HEK293 (cell line): ENCODE results near the gene TMEM259.

ENCODE experiments used
- ATF2 ChIP-seq: fragments of 450-650 bp; formaldehyde crosslinking; IDR thresholded peaks from 2 replicates; pipeline ENCODE4 v1.5.1; 2016; ENCODE audit warnings: missing biosample characterization, missing genetic modification characterization, low read depth
- KLF16 ChIP-seq: fragments of 450-650 bp; formaldehyde crosslinking; IDR thresholded peaks from 2 replicates; pipeline ENCODE4 v1.5.1; 2017; ENCODE audit warnings: missing biosample characterization, missing genetic modification characterization
- OSR2 ChIP-seq: fragments of 450-650 bp; formaldehyde crosslinking; IDR thresholded peaks from 2 replicates; pipeline ENCODE4 v1.5.1; 2016; ENCODE audit warnings: missing biosample characterization, missing genetic modification characterization
- PRDM1 ChIP-seq: fragments of 450-650 bp; formaldehyde crosslinking; IDR thresholded peaks from 2 replicates; pipeline ENCODE4; 2016; ENCODE audit warnings: missing biosample characterization, missing genetic modification characterization
- SP3 ChIP-seq: fragments of 450-650 bp; formaldehyde crosslinking; IDR thresholded peaks from 2 replicates; pipeline ENCODE4 v1.5.1; 2016; ENCODE audit warnings: missing biosample characterization, missing genetic modification characterization
- YY2 ChIP-seq: fragments of 450-650 bp; formaldehyde crosslinking; IDR thresholded peaks from 2 replicates; pipeline ENCODE4 v1.5.1; 2016; ENCODE audit warnings: missing biosample characterization, missing genetic modification characterization
- ZBTB6 ChIP-seq: fragments of 450-650 bp; formaldehyde crosslinking; IDR thresholded peaks from 2 replicates; pipeline ENCODE4 v1.5.1; 2017; ENCODE audit warnings: missing biosample characterization, missing genetic modification characterization
- ZBTB7A ChIP-seq: fragments of 450-650 bp; formaldehyde crosslinking; IDR thresholded peaks from 2 replicates; pipeline ENCODE4 v1.5.1; 2016; ENCODE audit warnings: low read depth, missing biosample characterization, missing genetic modification characterization
- ZNF112 ChIP-seq: fragments of 450-650 bp; formaldehyde crosslinking; IDR thresholded peaks from 2 replicates; pipeline ENCODE4 v1.5.0; 2017; ENCODE audit warnings: missing biosample characterization, missing genetic modification characterization
- ZNF239 ChIP-seq: fragments of 450-650 bp; formaldehyde crosslinking; IDR thresholded peaks from 2 replicates; pipeline ENCODE4 v1.5.1; 2016; ENCODE audit warnings: missing biosample characterization, missing genetic modification characterization
- ZNF24 ChIP-seq: fragments of 450-650 bp; formaldehyde crosslinking; IDR thresholded peaks from 2 replicates; pipeline ENCODE4 v1.5.1; 2016; ENCODE audit warnings: missing biosample characterization, missing genetic modification characterization
- ZNF391 ChIP-seq: fragments of 450-650 bp; formaldehyde crosslinking; IDR thresholded peaks from 2 replicates; pipeline ENCODE4 v1.5.1; 2016; ENCODE audit warnings: low read depth, missing biosample characterization, missing genetic modification characterization, borderline replicate concordance
- ZNF501 ChIP-seq: fragments of 450-650 bp; formaldehyde crosslinking; IDR thresholded peaks from 2 replicates; pipeline ENCODE4 v1.5.1; 2016; ENCODE audit warnings: missing biosample characterization, missing genetic modification characterization
- ZNF514 ChIP-seq: fragments of 450-650 bp; formaldehyde crosslinking; IDR thresholded peaks from 2 replicates; pipeline ENCODE4 v1.5.1; 2016; ENCODE audit warnings: missing biosample characterization, missing genetic modification characterization
- ZNF571 ChIP-seq: fragments of 450-650 bp; formaldehyde crosslinking; IDR thresholded peaks from 2 replicates; pipeline ENCODE4 v1.5.0; 2017; ENCODE audit warnings: missing biosample characterization, missing genetic modification characterization
- ZNF623 ChIP-seq: fragments of 450-650 bp; formaldehyde crosslinking; IDR thresholded peaks from 2 replicates; pipeline ENCODE4 v1.5.1; 2016; ENCODE audit warnings: missing biosample characterization, missing genetic modification characterization
- ZNF624 ChIP-seq: fragments of 450-650 bp; formaldehyde crosslinking; IDR thresholded peaks from 2 replicates; pipeline ENCODE4 v1.5.1; 2017; ENCODE audit warnings: missing biosample characterization, missing genetic modification characterization
- ZNF629 ChIP-seq: fragments of 450-650 bp; formaldehyde crosslinking; IDR thresholded peaks from 2 replicates; pipeline ENCODE4 v1.5.1; 2017; ENCODE audit warnings: missing biosample characterization, missing genetic modification characterization
- ZNF747 ChIP-seq: fragments of 450-650 bp; formaldehyde crosslinking; IDR thresholded peaks from 2 replicates; pipeline ENCODE4 v1.5.1; 2016; ENCODE audit warnings: missing biosample characterization, missing genetic modification characterization
- ZNF837 ChIP-seq: fragments of 450-650 bp; formaldehyde crosslinking; IDR thresholded peaks from 2 replicates; pipeline ENCODE4 v1.5.1; 2016; ENCODE audit warnings: missing biosample characterization, missing genetic modification characterization
- ZNF843 ChIP-seq: fragments of 450-650 bp; formaldehyde crosslinking; IDR thresholded peaks from 2 replicates; pipeline ENCODE4 v1.5.1; 2016; ENCODE audit warnings: missing biosample characterization, missing genetic modification characterization
- ZSCAN5A ChIP-seq: fragments of 450-650 bp; formaldehyde crosslinking; IDR thresholded peaks from 2 replicates; pipeline ENCODE4 v1.5.1; 2016; ENCODE audit warnings: missing biosample characterization, missing genetic modification characterization
- TF ChIP-seq, protein P1 (sequence below): fragments of 450-650 bp; formaldehyde crosslinking; IDR thresholded peaks from 2 replicates; pipeline ENCODE4 v1.5.1; 2016; ENCODE audit warnings: missing biosample characterization, missing genetic modification characterization, borderline replicate concordance
- TF ChIP-seq, protein P2 (sequence below): fragments of 450-650 bp; formaldehyde crosslinking; IDR thresholded peaks from 2 replicates; pipeline ENCODE4 v1.5.1; 2016; ENCODE audit warnings: missing biosample characterization, missing genetic modification characterization
- TF ChIP-seq, protein P3 (sequence below): fragments of 450-650 bp; formaldehyde crosslinking; IDR thresholded peaks from 2 replicates; pipeline ENCODE4 v1.5.1; 2016; ENCODE audit warnings: missing biosample characterization, missing genetic modification characterization

Gene TMEM259

DNA sequence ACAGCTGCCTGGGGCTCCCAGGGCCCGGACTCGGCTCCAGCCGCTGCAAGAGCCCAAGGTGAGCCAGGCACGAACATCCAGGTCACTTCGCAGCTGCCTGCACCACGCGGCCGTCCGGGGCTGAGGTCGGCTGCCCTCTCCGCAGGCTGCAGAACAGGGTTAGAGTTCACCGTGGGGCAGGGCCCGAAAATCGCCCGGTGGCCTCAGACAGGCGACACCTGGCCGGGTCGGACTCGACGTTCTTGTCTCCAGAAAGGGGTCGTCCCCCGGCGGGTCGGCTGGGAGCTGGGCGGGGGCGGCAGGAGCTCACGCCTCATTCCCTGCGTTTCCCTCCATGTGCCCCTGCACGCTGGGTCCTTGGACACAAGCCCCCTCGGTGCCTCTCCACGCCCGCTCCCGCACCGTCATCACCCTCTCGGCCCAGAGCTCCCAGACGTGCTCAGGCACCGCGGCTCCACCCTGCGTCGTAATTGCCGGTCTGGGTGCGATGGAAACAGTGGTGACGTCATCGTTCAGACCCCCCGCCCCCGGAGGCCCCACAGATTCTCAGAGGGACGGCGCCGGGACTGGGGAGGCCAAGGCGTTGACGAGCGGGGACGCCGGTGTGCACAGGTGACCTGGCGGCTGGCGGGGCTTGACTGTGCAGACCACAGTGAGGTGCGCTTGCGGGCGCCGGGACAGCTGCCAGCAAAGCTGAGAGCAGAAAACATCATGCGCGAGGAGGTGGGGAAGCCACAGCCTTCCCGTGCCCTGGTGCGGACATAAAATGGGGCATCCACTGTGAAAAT lies 24.7 kb downstream of the TMEM259 start (continued):
- TF ChIP-seq ZNF24 (0 out of 2 replicates have a peak, but pooled peaks have one; percentile 74), ZNF239 (tag by site-specific recombination) (0 out of 2 replicates have a peak, but pooled peaks have one; percentile 57), SP3 (tag by site-specific recombination) (peak; percentile 58), OSR2 (peak; percentile 46; the same call in 1 of the 2 replicates), ZBTB6 (tag by site-specific recombination) (peak; percentile 97), ZNF391 (tag by site-specific recombination) (peak; percentile 90; the same call in 1 of the 2 replicates), ZNF629 (tag by site-specific recombination) (peak; percentile 99), ZNF501 (tag by site-specific recombination) (peak; percentile 13; the same call in 1 of the 2 replicates), ZNF571 (tag by site-specific recombination) (no peak), PRDM1 (tag by site-specific recombination) (peak; percentile 71), ZNF624 (tag by site-specific recombination) (no peak), YY2 (tag by site-specific recombination) (peak; percentile 51; the same call in 1 of the 2 replicates), ZNF623 (tag by site-specific recombination) (peak; percentile 22), ZNF514 (no peak), ZSCAN5A (no peak), ZNF837 (tag by site-specific recombination) (no peak), KLF16 (peak; percentile 94), ZBTB7A (tag by site-specific recombination) (peak; percentile 94), ZNF747 (tag by site-specific recombination) (no peak), ZNF843 (tag by site-specific recombination) (peak; percentile 51), ATF2 (tag by site-specific recombination) (peak; percentile 100), ZNF112 (tag by site-specific recombination) (no peak)
- TF ChIP-seq, protein P1, sequence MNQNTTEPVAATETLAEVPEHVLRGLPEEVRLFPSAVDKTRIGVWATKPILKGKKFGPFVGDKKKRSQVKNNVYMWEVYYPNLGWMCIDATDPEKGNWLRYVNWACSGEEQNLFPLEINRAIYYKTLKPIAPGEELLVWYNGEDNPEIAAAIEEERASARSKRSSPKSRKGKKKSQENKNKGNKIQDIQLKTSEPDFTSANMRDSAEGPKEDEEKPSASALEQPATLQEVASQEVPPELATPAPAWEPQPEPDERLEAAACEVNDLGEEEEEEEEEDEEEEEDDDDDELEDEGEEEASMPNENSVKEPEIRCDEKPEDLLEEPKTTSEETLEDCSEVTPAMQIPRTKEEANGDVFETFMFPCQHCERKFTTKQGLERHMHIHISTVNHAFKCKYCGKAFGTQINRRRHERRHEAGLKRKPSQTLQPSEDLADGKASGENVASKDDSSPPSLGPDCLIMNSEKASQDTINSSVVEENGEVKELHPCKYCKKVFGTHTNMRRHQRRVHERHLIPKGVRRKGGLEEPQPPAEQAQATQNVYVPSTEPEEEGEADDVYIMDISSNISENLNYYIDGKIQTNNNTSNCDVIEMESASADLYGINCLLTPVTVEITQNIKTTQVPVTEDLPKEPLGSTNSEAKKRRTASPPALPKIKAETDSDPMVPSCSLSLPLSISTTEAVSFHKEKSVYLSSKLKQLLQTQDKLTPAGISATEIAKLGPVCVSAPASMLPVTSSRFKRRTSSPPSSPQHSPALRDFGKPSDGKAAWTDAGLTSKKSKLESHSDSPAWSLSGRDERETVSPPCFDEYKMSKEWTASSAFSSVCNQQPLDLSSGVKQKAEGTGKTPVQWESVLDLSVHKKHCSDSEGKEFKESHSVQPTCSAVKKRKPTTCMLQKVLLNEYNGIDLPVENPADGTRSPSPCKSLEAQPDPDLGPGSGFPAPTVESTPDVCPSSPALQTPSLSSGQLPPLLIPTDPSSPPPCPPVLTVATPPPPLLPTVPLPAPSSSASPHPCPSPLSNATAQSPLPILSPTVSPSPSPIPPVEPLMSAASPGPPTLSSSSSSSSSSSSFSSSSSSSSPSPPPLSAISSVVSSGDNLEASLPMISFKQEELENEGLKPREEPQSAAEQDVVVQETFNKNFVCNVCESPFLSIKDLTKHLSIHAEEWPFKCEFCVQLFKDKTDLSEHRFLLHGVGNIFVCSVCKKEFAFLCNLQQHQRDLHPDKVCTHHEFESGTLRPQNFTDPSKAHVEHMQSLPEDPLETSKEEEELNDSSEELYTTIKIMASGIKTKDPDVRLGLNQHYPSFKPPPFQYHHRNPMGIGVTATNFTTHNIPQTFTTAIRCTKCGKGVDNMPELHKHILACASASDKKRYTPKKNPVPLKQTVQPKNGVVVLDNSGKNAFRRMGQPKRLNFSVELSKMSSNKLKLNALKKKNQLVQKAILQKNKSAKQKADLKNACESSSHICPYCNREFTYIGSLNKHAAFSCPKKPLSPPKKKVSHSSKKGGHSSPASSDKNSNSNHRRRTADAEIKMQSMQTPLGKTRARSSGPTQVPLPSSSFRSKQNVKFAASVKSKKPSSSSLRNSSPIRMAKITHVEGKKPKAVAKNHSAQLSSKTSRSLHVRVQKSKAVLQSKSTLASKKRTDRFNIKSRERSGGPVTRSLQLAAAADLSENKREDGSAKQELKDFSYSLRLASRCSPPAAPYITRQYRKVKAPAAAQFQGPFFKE (tag by site-specific recombination): no peak
- TF ChIP-seq, protein P2, sequence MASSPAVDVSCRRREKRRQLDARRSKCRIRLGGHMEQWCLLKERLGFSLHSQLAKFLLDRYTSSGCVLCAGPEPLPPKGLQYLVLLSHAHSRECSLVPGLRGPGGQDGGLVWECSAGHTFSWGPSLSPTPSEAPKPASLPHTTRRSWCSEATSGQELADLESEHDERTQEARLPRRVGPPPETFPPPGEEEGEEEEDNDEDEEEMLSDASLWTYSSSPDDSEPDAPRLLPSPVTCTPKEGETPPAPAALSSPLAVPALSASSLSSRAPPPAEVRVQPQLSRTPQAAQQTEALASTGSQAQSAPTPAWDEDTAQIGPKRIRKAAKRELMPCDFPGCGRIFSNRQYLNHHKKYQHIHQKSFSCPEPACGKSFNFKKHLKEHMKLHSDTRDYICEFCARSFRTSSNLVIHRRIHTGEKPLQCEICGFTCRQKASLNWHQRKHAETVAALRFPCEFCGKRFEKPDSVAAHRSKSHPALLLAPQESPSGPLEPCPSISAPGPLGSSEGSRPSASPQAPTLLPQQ (tag by site-specific recombination): peak; percentile 93
- TF ChIP-seq, protein P3, sequence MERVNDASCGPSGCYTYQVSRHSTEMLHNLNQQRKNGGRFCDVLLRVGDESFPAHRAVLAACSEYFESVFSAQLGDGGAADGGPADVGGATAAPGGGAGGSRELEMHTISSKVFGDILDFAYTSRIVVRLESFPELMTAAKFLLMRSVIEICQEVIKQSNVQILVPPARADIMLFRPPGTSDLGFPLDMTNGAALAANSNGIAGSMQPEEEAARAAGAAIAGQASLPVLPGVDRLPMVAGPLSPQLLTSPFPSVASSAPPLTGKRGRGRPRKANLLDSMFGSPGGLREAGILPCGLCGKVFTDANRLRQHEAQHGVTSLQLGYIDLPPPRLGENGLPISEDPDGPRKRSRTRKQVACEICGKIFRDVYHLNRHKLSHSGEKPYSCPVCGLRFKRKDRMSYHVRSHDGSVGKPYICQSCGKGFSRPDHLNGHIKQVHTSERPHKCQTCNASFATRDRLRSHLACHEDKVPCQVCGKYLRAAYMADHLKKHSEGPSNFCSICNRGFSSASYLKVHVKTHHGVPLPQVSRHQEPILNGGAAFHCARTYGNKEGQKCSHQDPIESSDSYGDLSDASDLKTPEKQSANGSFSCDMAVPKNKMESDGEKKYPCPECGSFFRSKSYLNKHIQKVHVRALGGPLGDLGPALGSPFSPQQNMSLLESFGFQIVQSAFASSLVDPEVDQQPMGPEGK: peak; percentile 100
